HEK293 (cell line): ENCODE data around the gene ITGAL.

Experiments used
- ELK4 ChIP-seq: IDR thresholded peaks from 2 replicates; pipeline ENCODE4 v1.6.1; 2011; ENCODE audit warnings: mild to moderate bottlenecking, low read depth, low read length, borderline replicate concordance
- KLF10 ChIP-seq: fragments of 450-650 bp; IDR thresholded peaks from 2 replicates; pipeline ENCODE4 v1.5.1; 2018; ENCODE audit warnings: missing biosample characterization, mild to moderate bottlenecking, missing genetic modification characterization
- KLF7 ChIP-seq: fragments of 450-650 bp; formaldehyde crosslinking; IDR thresholded peaks from 2 replicates; pipeline ENCODE4 v1.5.1; 2016; ENCODE audit warnings: missing biosample characterization, missing genetic modification characterization, borderline replicate concordance
- MYNN ChIP-seq: fragments of 450-650 bp; formaldehyde crosslinking; IDR thresholded peaks from 2 replicates; pipeline ENCODE4 v1.5.1; 2016; ENCODE audit warnings: missing biosample characterization, missing genetic modification characterization, borderline replicate concordance
- MZF1 ChIP-seq: fragments of 450-650 bp; formaldehyde crosslinking; IDR thresholded peaks from 2 replicates; pipeline ENCODE4 v1.5.1; 2017; ENCODE audit warnings: missing biosample characterization, missing genetic modification characterization, borderline replicate concordance
- OVOL3 ChIP-seq: fragments of 450-650 bp; formaldehyde crosslinking; IDR thresholded peaks from 2 replicates; pipeline ENCODE4 v1.5.1; 2016; ENCODE audit warnings: missing biosample characterization, missing genetic modification characterization
- ZBTB49 ChIP-seq: fragments of 450-650 bp; formaldehyde crosslinking; IDR thresholded peaks from 2 replicates; pipeline ENCODE4 v1.5.1; 2016; ENCODE audit warnings: missing biosample characterization, missing genetic modification characterization, low read depth
- ZBTB8A ChIP-seq: fragments of 450-650 bp; formaldehyde crosslinking; IDR thresholded peaks from 2 replicates; pipeline ENCODE4 v1.5.1; 2016; ENCODE audit warnings: missing biosample characterization, missing genetic modification characterization
- ZFP69B ChIP-seq: fragments of 450-650 bp; formaldehyde crosslinking; IDR thresholded peaks from 2 replicates; pipeline ENCODE4 v1.5.1; 2016; ENCODE audit warnings: missing biosample characterization, missing genetic modification characterization
- ZNF132 ChIP-seq: fragments of 450-650 bp; formaldehyde crosslinking; IDR thresholded peaks from 2 replicates; pipeline ENCODE4 v1.5.1; 2017; ENCODE audit warnings: missing biosample characterization, missing genetic modification characterization, borderline replicate concordance
- ZNF169 ChIP-seq: fragments of 450-650 bp; formaldehyde crosslinking; IDR thresholded peaks from 2 replicates; pipeline ENCODE4 v1.5.1; 2016; ENCODE audit warnings: missing biosample characterization, missing genetic modification characterization
- ZNF2 ChIP-seq: fragments of 450-650 bp; formaldehyde crosslinking; IDR thresholded peaks from 2 replicates; pipeline ENCODE4 v1.5.1; 2016; ENCODE audit warnings: missing biosample characterization, missing genetic modification characterization
- ZNF394 ChIP-seq: fragments of 450-650 bp; formaldehyde crosslinking; IDR thresholded peaks from 2 replicates; pipeline ENCODE4 v1.5.1; 2016; ENCODE audit warnings: missing biosample characterization, missing genetic modification characterization, mild to moderate bottlenecking, moderate library complexity, borderline replicate concordance
- ZNF501 ChIP-seq: fragments of 450-650 bp; formaldehyde crosslinking; IDR thresholded peaks from 2 replicates; pipeline ENCODE4 v1.5.1; 2016; ENCODE audit warnings: missing biosample characterization, missing genetic modification characterization
- ZNF548 ChIP-seq: fragments of 450-650 bp; formaldehyde crosslinking; IDR thresholded peaks from 2 replicates; pipeline ENCODE4 v1.5.1; 2016; ENCODE audit warnings: missing biosample characterization, missing genetic modification characterization
- ZNF558 ChIP-seq: fragments of 450-650 bp; formaldehyde crosslinking; IDR thresholded peaks from 2 replicates; pipeline ENCODE4 v1.5.1; 2016; ENCODE audit warnings: missing biosample characterization, missing genetic modification characterization
- ZNF560 ChIP-seq: fragments of 450-650 bp; formaldehyde crosslinking; IDR thresholded peaks from 2 replicates; pipeline ENCODE4 v1.5.1; 2017; ENCODE audit warnings: missing biosample characterization, missing genetic modification characterization, borderline replicate concordance
- ZNF629 ChIP-seq: fragments of 450-650 bp; formaldehyde crosslinking; IDR thresholded peaks from 2 replicates; pipeline ENCODE4 v1.5.1; 2017; ENCODE audit warnings: missing biosample characterization, missing genetic modification characterization
- ZNF660 ChIP-seq: fragments of 450-650 bp; IDR thresholded peaks from 2 replicates; pipeline ENCODE4 v1.5.1; 2018; ENCODE audit warnings: missing biosample characterization, mild to moderate bottlenecking, missing genetic modification characterization
- ZNF664 ChIP-seq: fragments of 450-650 bp; formaldehyde crosslinking; IDR thresholded peaks from 2 replicates; pipeline ENCODE4 v1.5.1; 2016; ENCODE audit warnings: missing biosample characterization, missing genetic modification characterization
- ZNF677 ChIP-seq: fragments of 450-650 bp; IDR thresholded peaks from 2 replicates; pipeline ENCODE4 v1.5.0; 2018; ENCODE audit warnings: missing biosample characterization, mild to moderate bottlenecking, missing genetic modification characterization, moderate library complexity
- ZNF747 ChIP-seq: fragments of 450-650 bp; formaldehyde crosslinking; IDR thresholded peaks from 2 replicates; pipeline ENCODE4 v1.5.1; 2016; ENCODE audit warnings: missing biosample characterization, missing genetic modification characterization
- ZNF768 ChIP-seq: fragments of 450-650 bp; formaldehyde crosslinking; IDR thresholded peaks from 2 replicates; pipeline ENCODE4 v1.5.1; 2018; ENCODE audit warnings: missing biosample characterization, mild to moderate bottlenecking, missing genetic modification characterization
- ZNF776 ChIP-seq: fragments of 450-650 bp; formaldehyde crosslinking; IDR thresholded peaks from 2 replicates; pipeline ENCODE4 v1.5.0; 2017; ENCODE audit warnings: missing biosample characterization, missing genetic modification characterization, borderline replicate concordance
- ZNF785 ChIP-seq: fragments of 450-650 bp; formaldehyde crosslinking; IDR thresholded peaks from 2 replicates; pipeline ENCODE4 v1.5.1; 2016; ENCODE audit warnings: missing biosample characterization, missing genetic modification characterization
- ZSCAN16 ChIP-seq: fragments of 450-650 bp; formaldehyde crosslinking; IDR thresholded peaks from 2 replicates; pipeline ENCODE4 v1.5.1; 2016; ENCODE audit warnings: missing biosample characterization, missing genetic modification characterization
- ZSCAN18 ChIP-seq: fragments of 450-650 bp; formaldehyde crosslinking; IDR thresholded peaks from 2 replicates; pipeline ENCODE4 v1.5.1; 2016; ENCODE audit warnings: missing biosample characterization, missing genetic modification characterization
- TF ChIP-seq, protein P1 (sequence below): fragments of 450-650 bp; formaldehyde crosslinking; IDR thresholded peaks from 2 replicates; pipeline ENCODE4 v1.5.1; 2016; ENCODE audit warnings: missing biosample characterization, missing genetic modification characterization
- TF ChIP-seq, protein P2 (sequence below): fragments of 450-650 bp; formaldehyde crosslinking; IDR thresholded peaks from 2 replicates; pipeline ENCODE4 v1.5.1; 2016; ENCODE audit warnings: missing biosample characterization, missing genetic modification characterization
- TF ChIP-seq, protein P3 (sequence below): fragments of 450-650 bp; formaldehyde crosslinking; IDR thresholded peaks from 2 replicates; pipeline ENCODE4 v1.5.0; 2017; ENCODE audit warnings: missing biosample characterization, missing genetic modification characterization, borderline replicate concordance

Gene ITGAL

GRCh38 chr16:30429678-30430427 lies 42.7 kb upstream of the ITGAL start, which contains the start of gene DCTPP1 (continued):
- TF ChIP-seq, protein P1, sequence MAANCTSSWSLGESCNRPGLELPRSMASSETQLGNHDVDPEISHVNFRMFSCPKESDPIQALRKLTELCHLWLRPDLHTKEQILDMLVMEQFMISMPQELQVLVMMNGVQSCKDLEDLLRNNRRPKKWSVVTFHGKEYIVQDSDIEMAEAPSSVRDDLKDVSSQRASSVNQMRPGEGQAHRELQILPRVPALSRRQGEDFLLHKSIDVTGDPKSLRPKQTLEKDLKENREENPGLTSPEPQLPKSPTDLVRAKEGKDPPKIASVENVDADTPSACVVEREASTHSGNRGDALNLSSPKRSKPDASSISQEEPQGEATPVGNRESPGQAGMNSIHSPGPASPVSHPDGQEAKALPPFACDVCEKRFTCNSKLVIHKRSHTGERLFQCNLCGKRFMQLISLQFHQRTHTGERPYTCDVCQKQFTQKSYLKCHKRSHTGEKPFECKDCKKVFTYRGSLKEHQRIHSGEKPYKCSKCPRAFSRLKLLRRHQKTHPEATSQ (tag by site-specific recombination), result peak; percentile 98
- peak; percentile 77; the same call in 1 of the 2 replicates for TF ChIP-seq ZNF558
- TF ChIP-seq ZNF677, result no peak
- peak; percentile 84; the same call in 1 of the 2 replicates for TF ChIP-seq ZFP69B
- peak; percentile 68 for TF ChIP-seq KLF10 (tag by site-specific recombination)
- TF ChIP-seq MYNN (tag by site-specific recombination), result no peak
- peak; percentile 78 for TF ChIP-seq ZNF501 (tag by site-specific recombination)
- TF ChIP-seq ZNF660 (tag by site-specific recombination), result peak; percentile 96
- no peak for TF ChIP-seq ZNF664 (tag by site-specific recombination)
- TF ChIP-seq ZNF132 (tag by site-specific recombination), result no peak
- peak; percentile 77 for TF ChIP-seq ZNF785 (tag by site-specific recombination)
- 0 out of 2 replicates have a peak, but pooled peaks have one; percentile 21 for TF ChIP-seq ZNF394 (tag by site-specific recombination)
- no peak; the same call in 1 of the 2 replicates for TF ChIP-seq ZBTB49 (tag by site-specific recombination)
- no peak for TF ChIP-seq ZSCAN16 (tag by site-specific recombination)
- TF ChIP-seq OVOL3 (tag by site-specific recombination), result no peak; the same call in 1 of the 2 replicates
- TF ChIP-seq ZNF776 (tag by site-specific recombination), result no peak
- TF ChIP-seq, protein P2, sequence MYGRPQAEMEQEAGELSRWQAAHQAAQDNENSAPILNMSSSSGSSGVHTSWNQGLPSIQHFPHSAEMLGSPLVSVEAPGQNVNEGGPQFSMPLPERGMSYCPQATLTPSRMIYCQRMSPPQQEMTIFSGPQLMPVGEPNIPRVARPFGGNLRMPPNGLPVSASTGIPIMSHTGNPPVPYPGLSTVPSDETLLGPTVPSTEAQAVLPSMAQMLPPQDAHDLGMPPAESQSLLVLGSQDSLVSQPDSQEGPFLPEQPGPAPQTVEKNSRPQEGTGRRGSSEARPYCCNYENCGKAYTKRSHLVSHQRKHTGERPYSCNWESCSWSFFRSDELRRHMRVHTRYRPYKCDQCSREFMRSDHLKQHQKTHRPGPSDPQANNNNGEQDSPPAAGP (tag by site-specific recombination), result peak; percentile 76; the same call in 1 of the 2 replicates
- TF ChIP-seq MZF1 (tag by site-specific recombination), result no peak; the same call in 1 of the 2 replicates
- no peak for TF ChIP-seq ZNF747 (tag by site-specific recombination)
- TF ChIP-seq ZNF2 (tag by site-specific recombination), result peak; percentile 94
- 0 out of 2 replicates have a peak, but pooled peaks have one; percentile 34 for TF ChIP-seq ZSCAN18 (tag by site-specific recombination)
- peak; percentile 94 for TF ChIP-seq ZBTB8A (tag by site-specific recombination)
- peak; percentile 67 for TF ChIP-seq ZNF629 (tag by site-specific recombination)
- peak; percentile 91 for TF ChIP-seq KLF7
- TF ChIP-seq, protein P3, sequence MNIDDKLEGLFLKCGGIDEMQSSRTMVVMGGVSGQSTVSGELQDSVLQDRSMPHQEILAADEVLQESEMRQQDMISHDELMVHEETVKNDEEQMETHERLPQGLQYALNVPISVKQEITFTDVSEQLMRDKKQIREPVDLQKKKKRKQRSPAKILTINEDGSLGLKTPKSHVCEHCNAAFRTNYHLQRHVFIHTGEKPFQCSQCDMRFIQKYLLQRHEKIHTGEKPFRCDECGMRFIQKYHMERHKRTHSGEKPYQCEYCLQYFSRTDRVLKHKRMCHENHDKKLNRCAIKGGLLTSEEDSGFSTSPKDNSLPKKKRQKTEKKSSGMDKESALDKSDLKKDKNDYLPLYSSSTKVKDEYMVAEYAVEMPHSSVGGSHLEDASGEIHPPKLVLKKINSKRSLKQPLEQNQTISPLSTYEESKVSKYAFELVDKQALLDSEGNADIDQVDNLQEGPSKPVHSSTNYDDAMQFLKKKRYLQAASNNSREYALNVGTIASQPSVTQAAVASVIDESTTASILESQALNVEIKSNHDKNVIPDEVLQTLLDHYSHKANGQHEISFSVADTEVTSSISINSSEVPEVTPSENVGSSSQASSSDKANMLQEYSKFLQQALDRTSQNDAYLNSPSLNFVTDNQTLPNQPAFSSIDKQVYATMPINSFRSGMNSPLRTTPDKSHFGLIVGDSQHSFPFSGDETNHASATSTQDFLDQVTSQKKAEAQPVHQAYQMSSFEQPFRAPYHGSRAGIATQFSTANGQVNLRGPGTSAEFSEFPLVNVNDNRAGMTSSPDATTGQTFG (tag by site-specific recombination), result no peak
- TF ChIP-seq ZNF548 (tag by site-specific recombination), result no peak
- no peak for TF ChIP-seq ZNF768 (tag by site-specific recombination)
- no peak for TF ChIP-seq ZNF560 (tag by site-specific recombination)
- TF ChIP-seq ZNF169 (tag by site-specific recombination), result no peak
- TF ChIP-seq ELK4, result no peak
